Raji (cell line): ENCODE measurements around the gene C7orf57.

Source experiments
- POLR2A ChIP-seq: IDR thresholded peaks from 2 replicates; pipeline ENCODE4 v1.6.1; 2011; ENCODE audit warnings: low read depth, low read length, control low read depth; ENCODE audit not compliant: insufficient read depth

The C7orf57 gene

DNA sequence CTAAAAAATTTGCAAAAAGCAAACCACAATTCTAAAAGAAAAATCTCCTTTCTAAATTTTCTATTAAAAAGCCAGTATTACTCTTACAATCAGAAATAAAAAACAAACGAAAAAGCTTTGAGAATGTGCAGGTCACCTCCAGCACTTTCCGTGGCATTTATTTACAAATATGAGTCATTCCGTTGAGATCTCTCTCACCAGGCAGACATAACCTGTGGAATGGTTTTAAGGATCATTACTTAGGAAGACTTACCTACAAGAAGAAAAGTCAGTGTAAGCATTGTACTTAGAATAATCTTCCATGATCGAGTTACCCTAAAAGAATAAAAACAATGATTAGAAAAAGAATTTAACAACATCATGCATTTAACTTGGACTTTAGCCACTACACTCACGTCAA, 9.7 kb upstream of the C7orf57 start:
- TF ChIP-seq POLR2A = no peak

DNA sequence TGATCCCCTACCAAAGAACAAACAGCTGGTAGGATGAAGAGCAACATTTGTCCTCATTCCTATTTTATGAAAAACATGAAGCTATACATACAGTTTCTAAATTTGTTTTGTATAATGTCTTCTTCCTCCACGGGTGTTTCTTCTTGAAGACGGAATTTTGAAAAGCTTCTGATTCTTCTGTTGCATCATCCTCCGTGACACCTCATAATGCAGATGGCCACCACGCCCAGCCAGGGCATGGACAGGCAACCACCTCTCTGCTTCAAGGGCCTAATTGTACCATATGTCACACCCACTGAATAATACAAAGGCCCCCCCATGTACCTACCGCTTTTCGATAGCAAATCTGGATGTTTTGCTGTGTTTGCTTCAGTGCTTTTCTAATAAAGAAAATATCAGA, 6.4 kb upstream of the C7orf57 start, which contains the start of gene SUN3:
SUN3 (minus strand) TSS at position 170 of the 400 bp plus-strand sequence; CDS start at position 1, 169 bp downstream.
- no peak for TF ChIP-seq POLR2A

DNA sequence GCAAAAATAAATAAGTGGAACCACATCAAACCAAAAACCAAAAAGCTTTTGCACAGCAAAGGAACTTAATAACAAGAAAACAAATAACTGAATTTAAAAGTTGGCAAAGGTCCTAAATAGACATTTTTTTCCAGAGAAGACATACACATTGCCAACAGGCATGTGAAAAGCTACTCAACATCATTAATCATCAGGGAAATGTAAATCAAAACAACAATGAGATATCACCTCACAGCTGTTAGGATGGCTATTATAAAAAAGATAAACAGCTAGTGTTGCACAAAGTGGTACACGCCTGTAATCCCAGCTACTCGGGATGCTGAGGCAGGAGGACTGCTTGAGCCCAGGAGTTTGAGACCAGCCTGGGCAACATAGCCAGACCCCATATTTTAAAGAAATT, 4.2 kb upstream of the C7orf57 start:
- no peak for TF ChIP-seq POLR2A

- TF ChIP-seq POLR2A = no peak
Measured at GRCh38 chr7:48033922-48034321, 1.4 kb upstream of the C7orf57 start.

GRCh38 chr7:48035967-48036478, 680 bp downstream of the C7orf57 start:
- no peak for TF ChIP-seq POLR2A

DNA sequence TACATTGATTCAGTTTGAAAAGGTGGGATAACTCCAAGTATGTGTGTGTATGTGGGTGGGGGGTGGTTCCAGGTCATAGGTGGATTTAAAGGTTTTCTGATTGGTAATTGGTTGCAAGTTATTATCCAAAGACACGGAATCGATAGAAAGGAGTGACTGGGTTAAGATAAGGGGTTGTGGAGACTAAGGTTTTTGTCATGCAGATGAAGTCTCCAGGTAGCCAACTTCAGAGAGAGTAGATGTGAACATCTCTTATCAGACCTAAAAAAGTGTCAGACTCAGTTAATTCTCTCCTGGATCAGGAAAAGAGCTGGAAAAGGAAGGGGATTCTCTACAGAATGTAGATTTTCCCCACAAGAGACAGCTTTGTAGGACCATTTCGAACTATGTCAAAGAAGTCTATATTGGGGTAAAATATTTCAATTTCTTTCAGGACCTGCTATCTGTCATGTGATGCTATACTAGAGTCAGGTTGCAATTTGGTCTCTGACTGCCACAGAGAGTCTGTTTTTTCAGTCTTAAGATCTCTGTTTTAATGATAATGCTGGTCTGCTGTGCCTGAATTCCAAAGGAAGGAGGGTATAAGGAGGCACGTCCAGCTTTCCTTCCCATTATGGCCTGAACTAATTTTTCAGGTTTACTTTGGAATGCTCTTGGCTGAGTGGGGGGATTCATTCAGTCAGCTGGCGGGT, 3.6 kb downstream of the C7orf57 start:
- TF ChIP-seq POLR2A = no peak

DNA sequence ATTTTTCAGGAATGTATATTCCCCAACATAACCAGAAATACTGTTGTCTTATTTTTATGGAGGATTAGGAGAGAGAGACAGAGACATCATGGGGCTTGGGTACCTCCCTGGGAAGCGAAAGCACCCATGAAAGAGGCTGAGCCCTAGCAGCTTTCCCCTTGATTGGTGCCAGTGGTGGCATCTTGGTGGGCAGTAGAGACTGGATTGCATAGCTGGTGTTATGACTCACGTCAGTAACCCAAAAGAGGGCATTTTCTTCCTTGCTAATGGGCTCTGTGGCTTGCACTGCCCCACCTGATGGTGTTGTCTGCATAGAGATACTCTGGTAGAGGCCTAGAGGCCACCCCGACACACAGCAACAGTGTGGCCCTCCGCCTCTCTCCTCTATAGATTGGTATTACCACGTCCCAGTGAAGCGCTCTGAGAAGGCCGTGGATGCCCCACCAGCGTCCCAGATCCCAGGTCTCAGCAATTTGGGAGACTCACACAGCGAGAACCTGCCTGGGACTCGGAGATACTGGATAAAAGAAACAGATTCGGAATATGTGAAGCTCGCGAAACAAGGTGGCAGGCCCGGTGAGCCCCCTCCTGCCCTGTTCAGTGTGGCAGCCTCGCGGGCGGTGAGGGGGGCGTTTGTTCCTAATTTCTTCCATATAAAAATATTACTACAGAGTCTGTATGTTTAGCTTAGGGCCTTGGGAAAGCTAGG, 5.8 kb downstream of the C7orf57 start:
- no peak for TF ChIP-seq POLR2A

GRCh38 chr7:48041653-48041970, 6.3 kb downstream of the C7orf57 start:
- no peak for TF ChIP-seq POLR2A

- no peak for TF ChIP-seq POLR2A
Measured at GRCh38 chr7:48042216-48042615, 6.9 kb downstream of the C7orf57 start.

- no peak for TF ChIP-seq POLR2A
Measured at GRCh38 chr7:48042636-48043035, 7.3 kb downstream of the C7orf57 start.

GRCh38 chr7:48045195-48045765, 9.9 kb downstream of the C7orf57 start:
- no peak for TF ChIP-seq POLR2A

- no peak for TF ChIP-seq POLR2A
Measured at GRCh38 chr7:48046458-48046857, 11.1 kb downstream of the C7orf57 start.

DNA sequence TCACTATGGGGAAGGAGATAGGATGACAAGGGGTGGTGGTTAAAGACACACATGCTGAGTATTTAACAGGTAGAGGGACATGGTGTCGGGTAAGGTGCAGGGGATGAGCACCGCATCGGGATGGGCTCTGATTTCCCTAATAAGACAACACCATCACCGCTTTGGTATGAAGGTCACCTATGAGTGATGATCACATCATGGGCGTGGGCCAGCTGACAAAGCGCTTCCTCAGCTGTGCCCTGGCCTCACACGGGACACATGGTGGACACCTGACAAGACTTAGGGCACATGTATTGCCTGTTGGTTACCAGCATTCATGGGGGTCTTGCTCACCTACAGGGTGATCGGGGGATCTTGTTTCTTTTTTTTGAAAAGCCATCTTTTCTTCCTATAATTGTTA, 12.8 kb downstream of the C7orf57 start:
- no peak for TF ChIP-seq POLR2A

DNA sequence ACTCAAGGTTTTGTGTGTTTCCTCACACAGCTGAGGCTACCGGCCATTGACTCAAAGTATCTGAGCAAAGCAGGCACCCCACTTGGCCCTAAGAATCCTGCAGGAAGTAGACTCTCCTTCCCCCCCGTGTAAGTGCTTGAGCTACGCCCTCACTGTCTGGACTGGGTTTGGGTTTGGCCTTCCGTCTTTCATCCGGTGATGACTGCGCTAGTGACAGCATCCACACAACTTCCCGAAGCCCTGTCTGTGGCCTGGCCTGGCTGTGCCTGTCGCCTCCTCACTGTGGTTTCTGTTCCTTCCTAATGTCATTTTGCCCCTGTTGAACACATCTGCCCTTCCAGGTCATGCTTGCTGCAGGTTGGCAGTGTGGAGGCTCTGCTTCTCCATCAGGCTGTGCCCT, 14.5 kb downstream of the C7orf57 start:
- no peak for TF ChIP-seq POLR2A

DNA sequence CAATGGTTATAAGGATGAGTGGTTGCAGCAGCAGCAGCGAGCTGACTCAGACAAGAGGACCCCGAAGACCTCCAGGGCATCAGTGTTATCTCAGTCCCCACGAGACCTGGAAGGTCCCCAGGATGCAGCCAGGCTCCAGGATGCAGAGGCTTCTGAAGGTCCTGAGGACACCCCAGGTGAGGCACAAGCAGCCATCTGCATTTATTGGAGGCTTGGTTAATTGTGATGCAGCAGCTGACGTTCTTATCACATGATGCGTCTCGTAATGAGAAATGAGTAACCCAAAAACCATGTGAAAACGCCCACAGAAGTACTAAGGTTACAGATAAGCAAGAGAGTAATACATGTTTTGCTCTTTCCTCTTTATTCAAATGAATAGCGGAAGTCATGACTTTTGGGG, 17.4 kb downstream of the C7orf57 start:
- TF ChIP-seq POLR2A = no peak

DNA sequence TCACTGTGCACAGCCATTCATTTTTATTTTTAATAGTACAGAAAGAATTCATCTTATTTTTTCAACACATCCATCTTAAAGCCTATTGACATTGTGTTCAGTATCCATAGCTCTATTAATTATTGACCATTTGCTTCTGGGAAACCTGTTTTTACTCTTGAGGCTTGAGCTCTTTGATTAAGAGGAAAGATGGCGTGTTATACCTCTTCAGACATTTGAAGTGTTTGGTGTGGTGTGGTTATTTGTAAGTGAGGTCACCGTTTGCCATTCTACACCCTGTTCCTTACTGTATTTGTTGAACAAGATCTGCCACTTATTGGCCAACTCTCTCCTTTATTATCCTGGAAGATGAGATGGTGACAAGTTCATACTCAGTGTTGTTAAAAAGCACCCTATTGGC, 18.4 kb downstream of the C7orf57 start:
- no peak for TF ChIP-seq POLR2A
